ENCODE results near the gene PRKAR1B. TPM values are rescaled to one million over a fixed set of nuclear protein-coding genes. Genes with fewer than 3 reads are reported as not detected.
A peak's percentile ranks its signal among the peaks of the same experiment; 100 is the strongest.

The PRKAR1B gene
- total RNA-seq, 1 experiment from 2014 or later: 43.3 TPM

DNA sequence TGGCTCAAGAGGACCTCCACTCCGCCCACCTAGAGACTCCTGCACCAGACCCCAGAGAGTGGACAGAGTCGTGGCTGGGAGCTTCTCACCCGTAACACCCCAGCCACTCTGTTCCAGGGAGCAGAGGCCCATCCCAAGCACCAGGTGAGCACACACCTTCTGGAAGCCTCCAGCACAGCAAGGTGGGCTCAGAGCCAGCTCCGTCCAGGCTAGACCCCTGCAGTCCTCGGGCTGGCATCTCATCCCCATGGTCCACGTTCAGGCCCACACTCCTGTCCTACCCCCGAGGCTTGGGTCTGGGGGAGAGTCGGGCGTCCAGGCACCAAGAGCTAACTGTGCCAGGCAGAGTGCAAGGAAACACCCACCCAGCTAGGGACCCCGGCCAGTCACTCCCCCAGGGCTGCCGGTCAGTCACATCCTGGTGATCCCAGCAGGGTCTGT lies 220.7 kb downstream of the PRKAR1B start:
- WGBS (ENCODE audit: extremely low coverage, insufficient read length, low lambda C conversion rate): no CpG with 5 or more reads among the region's 11 CpGs
- no peak overlapping the region for H3K4me2 ChIP-seq (ENCODE audit: insufficient read depth, insufficient read length, low read length)
- TF ChIP-seq, protein P1, sequence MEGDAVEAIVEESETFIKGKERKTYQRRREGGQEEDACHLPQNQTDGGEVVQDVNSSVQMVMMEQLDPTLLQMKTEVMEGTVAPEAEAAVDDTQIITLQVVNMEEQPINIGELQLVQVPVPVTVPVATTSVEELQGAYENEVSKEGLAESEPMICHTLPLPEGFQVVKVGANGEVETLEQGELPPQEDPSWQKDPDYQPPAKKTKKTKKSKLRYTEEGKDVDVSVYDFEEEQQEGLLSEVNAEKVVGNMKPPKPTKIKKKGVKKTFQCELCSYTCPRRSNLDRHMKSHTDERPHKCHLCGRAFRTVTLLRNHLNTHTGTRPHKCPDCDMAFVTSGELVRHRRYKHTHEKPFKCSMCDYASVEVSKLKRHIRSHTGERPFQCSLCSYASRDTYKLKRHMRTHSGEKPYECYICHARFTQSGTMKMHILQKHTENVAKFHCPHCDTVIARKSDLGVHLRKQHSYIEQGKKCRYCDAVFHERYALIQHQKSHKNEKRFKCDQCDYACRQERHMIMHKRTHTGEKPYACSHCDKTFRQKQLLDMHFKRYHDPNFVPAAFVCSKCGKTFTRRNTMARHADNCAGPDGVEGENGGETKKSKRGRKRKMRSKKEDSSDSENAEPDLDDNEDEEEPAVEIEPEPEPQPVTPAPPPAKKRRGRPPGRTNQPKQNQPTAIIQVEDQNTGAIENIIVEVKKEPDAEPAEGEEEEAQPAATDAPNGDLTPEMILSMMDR (conservative IDR thresholded peaks at IDR 0.05): no peak
- H3K4me1 Mint-ChIP-seq: peaks cover 0 to 2% of the 10 kb centered on the region in 2 experiments; a peak in 1 of 4 replicates
- no peaks in the 10 kb centered on the region for H3K4me1 ChIP-seq (ENCODE audit: insufficient read depth, low read length)
- H3K56ac ChIP-seq (ENCODE audit: insufficient read length, low read depth, low read length): no peak overlapping the region
- no peaks in the 10 kb centered on the region for H3K27me3 Mint-ChIP-seq (ENCODE audit: low read depth)
- peaks cover 10 to 21% (median 15%) of the 10 kb centered on the region in 3 experiments; a peak in 6 of 7 replicates for H3K36me3 Mint-ChIP-seq (ENCODE audit: insufficient read depth in 1 of 3, low read depth in 3 of 3)
- no peak overlapping the region for H3K4me3 Mint-ChIP-seq
- no peak overlapping the region for H3K18ac ChIP-seq (ENCODE audit: insufficient read length, low read depth, low read length)
- no peak overlapping the region for H2BK15ac ChIP-seq (ENCODE audit: low read depth, low read length)
- no peaks in the 10 kb centered on the region for H3K9me3 ChIP-seq (ENCODE audit: control insufficient read depth, low read depth, low read length)
- no peak overlapping the region for H2BK5ac ChIP-seq (ENCODE audit: insufficient read length, low read length)
- no peak overlapping the region for H4K91ac ChIP-seq (ENCODE audit: insufficient read length, low read depth, low read length)
- H4K20me1 ChIP-seq (ENCODE audit: control insufficient read depth, insufficient read depth, insufficient read length): no peaks in the 10 kb centered on the region
- H4K5ac ChIP-seq (ENCODE audit: insufficient read length, low read depth, low read length): no peak overlapping the region
- H3K23me2 ChIP-seq (ENCODE audit: insufficient read length, low read depth, low read length, poor library complexity, severe bottlenecking): no peaks in the 10 kb centered on the region
- no peak overlapping the region for H2AFZ ChIP-seq (ENCODE audit: low read length)
- peak overlapping the region in 1 of 3 experiments; percentile 39; a peak in 1 of 7 replicates for H3K27ac Mint-ChIP-seq
- no peak overlapping the region for H3K27ac ChIP-seq (ENCODE audit: insufficient read length, low read depth, low read length)
- no peak overlapping the region for H2BK20ac ChIP-seq (ENCODE audit: low read depth, low read length, poor library complexity, severe bottlenecking)
- H2BK120ac ChIP-seq (ENCODE audit: low read depth, low read length, poor library complexity, severe bottlenecking): no peak overlapping the region
- H3K79me2 ChIP-seq (ENCODE audit: insufficient read depth, low read length): no peaks in the 10 kb centered on the region
- H3K9me3 Mint-ChIP-seq: no peaks in the 10 kb centered on the region
- H3K14ac ChIP-seq (ENCODE audit: insufficient read depth, low read length): no peak overlapping the region
- H3T11ph ChIP-seq (ENCODE audit: low read length): no peak overlapping the region
- no peak overlapping the region for H3K23ac ChIP-seq (ENCODE audit: insufficient read length, low read depth, low read length)
- no peak overlapping the region for H2BK12ac ChIP-seq (ENCODE audit: insufficient read length, low read depth, low read length)
- H3K27me3 ChIP-seq (ENCODE audit: insufficient read depth, low read length): no peaks in the 10 kb centered on the region
- no peak overlapping the region for H3K9ac ChIP-seq (ENCODE audit: extremely low read depth, insufficient read length, low read length)
- no peaks in the 10 kb centered on the region for H3K79me1 ChIP-seq (ENCODE audit: insufficient read depth, low read depth, low read length, poor library complexity, severe bottlenecking)
- no peak overlapping the region for H2AK5ac ChIP-seq (ENCODE audit: insufficient read length, low read length)
- H4K8ac ChIP-seq (replicated peaks; ENCODE audit: insufficient read length, low read depth, low read length): no peak overlapping the region
- DNase-seq: no peak
- no peak overlapping the region for H3K4ac ChIP-seq (ENCODE audit: low read depth, low read length)
